B cell (primary cell): ENCODE measurements around the gene MICALL1. TPM values are rescaled to one million over a fixed set of nuclear protein-coding genes. Genes with fewer than 3 reads are reported as not detected.

Experiments
- ATAC-seq: fragments of 200-7000 bp; cut with Tn5 transposase; one replicate; pipeline ENCODE4 v1.10.0; 2021; ENCODE audit warnings: low read depth, mild to moderate bottlenecking, moderate number of reproducible peaks, moderate library complexity
- CTCF ChIA-PET: fragments of 350-600 bp; sonication (Branson Sonifier 250); formaldehyde crosslinking; loops from one replicate; lab custom pipeline; 2021; ENCODE audit warnings: antibody characterized with exemption, inconsistent platforms; lab: Charles Lee
- POLR2A ChIA-PET: fragments of 350-600 bp; sonication (Branson Sonifier 250); formaldehyde crosslinking; loops from one replicate; lab custom pipeline; 2021; ENCODE audit warnings: antibody characterized with exemption; lab: Charles Lee
- DNase-seq: peaks from one replicate; pipeline ENCODE4 v3.0.0; 2013
- H2AFZ ChIP-seq: 2 replicates; pipeline ENCODE4 v1.6.1; 2012; ENCODE audit warnings: mild to moderate bottlenecking, low read depth, low read length; ENCODE audit not compliant: insufficient read depth, poor library complexity, severe bottlenecking
- H3K27ac ChIP-seq, 2 donors: 1 replicate in 1 of 2; 2 replicates in 1 of 2; pipeline ENCODE4 v1.5.1; 2012 to 2013; ENCODE audit warnings: low read length in 2 of 2, mild to moderate bottlenecking in 2 of 2, moderate library complexity in 1 of 2
- H3K27me3 ChIP-seq, 4 experiments: fragments of 200-600 bp in 1 of 4; sonication (generic) in 1 of 4; replicated peaks in 1 of 4; 1 replicate in 2 of 4; 2 replicates in 2 of 4; pipeline versions ENCODE4 v1.6.1 to v1.7.0; 2013 to 2016; ENCODE audit warnings: low read length in 3 of 4, mild to moderate bottlenecking in 2 of 4, mixed read lengths in 1 of 4, moderate library complexity in 1 of 4; ENCODE audit not compliant: insufficient read depth in 4 of 4, control insufficient read depth in 3 of 4; ENCODE audit errors: control extremely low read depth in 1 of 4
- H3K36me3 ChIP-seq, 2 experiments: replicated peaks in 1 of 2; 1 replicate in 1 of 2; 2 replicates in 1 of 2; pipeline versions ENCODE4 v1.6.1 to v1.7.1; 2013; ENCODE audit warnings: low read length in 1 of 2; ENCODE audit not compliant: insufficient read depth in 2 of 2, control insufficient read depth in 1 of 2; ENCODE audit errors: control extremely low read depth in 1 of 2, extremely low read depth in 1 of 2
- H3K4me1 ChIP-seq, 2 donors: fragments of 200-600 bp in 1 of 2; sonication (generic) in 1 of 2; 1 replicate in 1 of 2; 2 replicates in 1 of 2; pipeline versions ENCODE4 v1.5.1 to v1.6.1; 2013 to 2017; ENCODE audit warnings: low read length in 2 of 2; ENCODE audit not compliant: control insufficient read depth in 2 of 2, insufficient read depth in 2 of 2
- H3K4me2 ChIP-seq: replicated peaks from 2 replicates; pipeline ENCODE3; 2012; ENCODE audit warnings: mild to moderate bottlenecking, low read depth, low read length; ENCODE audit not compliant: poor library complexity, severe bottlenecking
- H3K4me3 ChIP-seq, 5 experiments: fragments of 200-600 bp in 1 of 5; sonication (generic) in 1 of 5; 1 replicate in 3 of 5; 2 replicates in 2 of 5; pipeline versions ENCODE4 v1.5.1 to v1.7.0; 2011 to 2016; ENCODE audit warnings: low read length in 4 of 5, mild to moderate bottlenecking in 4 of 5, low read depth in 2 of 5, control low read depth in 1 of 5, moderate library complexity in 1 of 5; ENCODE audit not compliant: insufficient read depth in 1 of 5; ENCODE audit errors: control extremely low read depth in 1 of 5, extremely low read depth in 1 of 5
- H3K79me2 ChIP-seq: fragments of 200-600 bp; sonication (generic); one replicate; pipeline ENCODE4 v1.6.0; 2016; ENCODE audit warnings: low read length; ENCODE audit not compliant: control insufficient read depth, insufficient read depth
- H3K9ac ChIP-seq: fragments of 200-600 bp; sonication (generic); 2 replicates; pipeline ENCODE4 v1.6.1; 2017; ENCODE audit warnings: mild to moderate bottlenecking, low read length, moderate library complexity
- H3K9me3 ChIP-seq, 3 donors: one replicate each; pipeline versions ENCODE4 v1.6.1 to v1.7.1; 2013; ENCODE audit warnings: low read length in 2 of 3; ENCODE audit not compliant: control insufficient read depth in 2 of 3, insufficient read depth in 1 of 3; ENCODE audit errors: control extremely low read depth in 1 of 3
- H4K20me1 ChIP-seq: 2 replicates; pipeline ENCODE4 v1.6.0; 2012; ENCODE audit warnings: mild to moderate bottlenecking, low read length; ENCODE audit not compliant: insufficient read depth, control insufficient read depth, poor library complexity, severe bottlenecking
- H3K27ac Mint-ChIP-seq: one replicate; pipeline ENCODE4 v1.8.0; 2021; ENCODE audit warnings: mixed read lengths
- H3K27me3 Mint-ChIP-seq: one replicate; pipeline ENCODE4 v1.8.0; 2021; ENCODE audit warnings: mixed read lengths
- H3K4me1 Mint-ChIP-seq: one replicate; pipeline ENCODE4 v1.8.0; 2021; ENCODE audit warnings: mixed read lengths
- H3K4me3 Mint-ChIP-seq: one replicate; pipeline ENCODE4 v1.8.0; 2021; ENCODE audit warnings: mixed read lengths
- H3K9me3 Mint-ChIP-seq: one replicate; pipeline ENCODE4 v1.8.0; 2022; ENCODE audit warnings: mixed read lengths; ENCODE audit not compliant: insufficient read depth
- EZH2 ChIP-seq: IDR thresholded peaks from 2 replicates; pipeline ENCODE4 v1.6.1; 2012; ENCODE audit warnings: borderline replicate concordance, low read depth, mild to moderate bottlenecking, moderate library complexity, low read length; ENCODE audit not compliant: insufficient read depth, poor library complexity, severe bottlenecking
- WGBS: methylation state at CpG from one replicate; pipeline ENCODE4 v1.1.5; 2013; ENCODE audit warnings: missing lambda C conversion rate; ENCODE audit not compliant: insufficient coverage; 5-methylcytosine and 5-hydroxymethylcytosine counted together
- intact Hi-C: fragments of 100-400 bp; cut with micrococcal nuclease; formaldehyde crosslinking; loops from one replicate; pipeline ENCODE4 v1.10.0; 2022
- polyA plus RNA-seq: library from polyadenylated mRNA; depleted of rRNA; stranded (reverse); fragments of >200 nt; gene quantifications from 2 replicates; pipeline ENCODE4 v1.2.3, GENCODE V29; 2012
- total RNA-seq, 2 donors: library from RNA; stranded (reverse); fragments of 120-200 nt in 1 of 2; gene quantifications; 1 replicate in 1 of 2; 2 replicates in 1 of 2; pipeline versions ENCODE4 v1.2.3 to v1.2.4, GENCODE V29; 2013 to 2022
- TF ChIP-seq, protein P1 (sequence below): fragments of 200-600 bp; IDR thresholded peaks from one replicate; pipeline ENCODE4 v1.8.0; 2022; ENCODE audit warnings: antibody characterized with exemption, mild to moderate bottlenecking

The MICALL1 gene
- total and polyA plus RNA-seq, 2 donors (not counting 1 experiment from before 2014, with no cell fraction given): 21.0 to 34.9 TPM

DNA sequence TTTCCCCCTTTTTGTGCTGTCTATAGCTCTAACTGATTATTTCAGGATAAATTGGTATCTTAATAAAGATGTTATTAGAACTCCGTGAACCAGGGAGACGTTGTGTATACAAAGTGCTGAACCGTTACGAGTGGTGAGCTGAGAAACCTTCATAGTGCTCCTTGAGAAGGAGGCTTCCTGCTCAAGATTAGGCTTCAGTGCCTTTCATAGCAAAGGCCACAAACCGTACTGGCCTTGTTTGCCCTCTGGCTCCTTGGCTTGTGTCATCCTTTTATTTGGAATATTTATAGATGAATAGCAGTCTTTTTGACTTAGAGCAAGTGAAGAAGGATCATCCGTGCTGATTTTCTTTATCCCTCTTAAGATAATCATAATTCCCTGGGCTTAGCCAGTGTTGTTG is 40.6 kb upstream of the MICALL1 start:
- no peaks in the 10 kb centered on the region for H3K9me3 ChIP-seq
- H3K9ac ChIP-seq: no peak overlapping the region
- no peak overlapping the region for H2AFZ ChIP-seq
- TF ChIP-seq EZH2: no peak
- TF ChIP-seq, protein P1, sequence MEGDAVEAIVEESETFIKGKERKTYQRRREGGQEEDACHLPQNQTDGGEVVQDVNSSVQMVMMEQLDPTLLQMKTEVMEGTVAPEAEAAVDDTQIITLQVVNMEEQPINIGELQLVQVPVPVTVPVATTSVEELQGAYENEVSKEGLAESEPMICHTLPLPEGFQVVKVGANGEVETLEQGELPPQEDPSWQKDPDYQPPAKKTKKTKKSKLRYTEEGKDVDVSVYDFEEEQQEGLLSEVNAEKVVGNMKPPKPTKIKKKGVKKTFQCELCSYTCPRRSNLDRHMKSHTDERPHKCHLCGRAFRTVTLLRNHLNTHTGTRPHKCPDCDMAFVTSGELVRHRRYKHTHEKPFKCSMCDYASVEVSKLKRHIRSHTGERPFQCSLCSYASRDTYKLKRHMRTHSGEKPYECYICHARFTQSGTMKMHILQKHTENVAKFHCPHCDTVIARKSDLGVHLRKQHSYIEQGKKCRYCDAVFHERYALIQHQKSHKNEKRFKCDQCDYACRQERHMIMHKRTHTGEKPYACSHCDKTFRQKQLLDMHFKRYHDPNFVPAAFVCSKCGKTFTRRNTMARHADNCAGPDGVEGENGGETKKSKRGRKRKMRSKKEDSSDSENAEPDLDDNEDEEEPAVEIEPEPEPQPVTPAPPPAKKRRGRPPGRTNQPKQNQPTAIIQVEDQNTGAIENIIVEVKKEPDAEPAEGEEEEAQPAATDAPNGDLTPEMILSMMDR: no peak
- peaks cover 19 to 81% of the 10 kb centered on the region in 2 experiments for H3K36me3 ChIP-seq
- DNase-seq (no peak), ATAC-seq (no peak)
- H3K79me2 ChIP-seq: peaks cover 52% of the 10 kb centered on the region
- CTCF ChIA-PET: interaction anchor here (0.6 to 4.8 kb wide), 3 partner anchors 12 to 47 kb away, joined by 3 to 177 read pairs (median 27); no protein-coding TSS in a partner anchor
- 94% methylated on average over 3 of the region's 6 CpGs for WGBS
- H3K4me3 ChIP-seq: no peak overlapping the region
- no peak overlapping the region for H3K27ac ChIP-seq
- intact Hi-C loops: no loop called here
- no peaks in the 10 kb centered on the region for H3K27me3 ChIP-seq
- Mint-ChIP-seq H3K4me1 (no peaks in the 10 kb centered on the region), H3K27ac (no peak overlapping the region), H3K9me3 (no peaks in the 10 kb centered on the region), H3K27me3 (no peaks in the 10 kb centered on the region), H3K4me3 (no peak overlapping the region)
- no peak overlapping the region for H3K4me2 ChIP-seq
- peaks cover 64% of the 10 kb centered on the region for H4K20me1 ChIP-seq
- H3K4me1 ChIP-seq: no peaks in the 10 kb centered on the region
- POLR2A ChIA-PET: interaction anchor here (0.7 kb wide), 1 partner anchor 47 kb away, joined by 3 read pairs; no protein-coding TSS in a partner anchor

DNA sequence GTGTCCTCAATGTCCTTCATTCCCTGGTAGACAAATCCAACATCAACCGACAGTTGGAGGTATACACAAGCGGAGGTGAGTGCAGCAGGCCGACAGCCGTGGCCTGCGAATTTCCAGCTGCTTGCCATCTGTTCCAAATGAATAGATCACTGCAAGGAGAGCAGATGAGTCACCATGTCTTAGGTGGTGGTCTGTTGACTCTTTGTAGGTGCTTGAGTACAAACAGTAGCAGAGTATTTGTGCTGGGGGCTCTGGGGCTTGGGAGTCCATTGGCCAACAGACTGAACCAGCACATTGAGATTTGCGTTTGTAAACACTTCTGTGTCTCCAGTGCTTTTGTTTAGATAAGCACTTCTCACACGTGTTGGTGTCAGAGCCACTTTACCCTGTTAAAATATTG is 35.8 kb upstream of the MICALL1 start:
- CTCF ChIA-PET: no interaction called here

More for the DNA sequence above, 35.8 kb upstream of the MICALL1 start:
- no peaks in the 10 kb centered on the region for H3K27me3 ChIP-seq
- Mint-ChIP-seq H3K4me1 (no peaks in the 10 kb centered on the region), H3K4me3 (no peak overlapping the region), H3K27me3 (no peaks in the 10 kb centered on the region), H3K27ac (no peak overlapping the region), H3K9me3 (no peaks in the 10 kb centered on the region)
- WGBS: 97% methylated on average over 6 of the region's 7 CpGs
- no peaks in the 10 kb centered on the region for H3K9me3 ChIP-seq
- TF ChIP-seq, protein P1: no peak
- no peak for TF ChIP-seq EZH2
- H4K20me1 ChIP-seq: peaks cover 26% of the 10 kb centered on the region
- POLR2A ChIA-PET: interaction anchor here (0.6 kb wide), 1 partner anchor 9 kb away, joined by 5 read pairs; no protein-coding TSS in a partner anchor
- ATAC-seq: no peak
- H3K9ac ChIP-seq: no peak overlapping the region
- intact Hi-C loops: no loop called here
- no peak overlapping the region for H2AFZ ChIP-seq
- H3K4me2 ChIP-seq: no peak overlapping the region
- peaks cover 27 to 77% of the 10 kb centered on the region in 2 experiments for H3K36me3 ChIP-seq
- no peak overlapping the region for H3K4me3 ChIP-seq
- H3K4me1 ChIP-seq: no peaks in the 10 kb centered on the region
- DNase-seq: no peak
- H3K27ac ChIP-seq: no peak overlapping the region
- peaks cover 37% of the 10 kb centered on the region for H3K79me2 ChIP-seq
